ENCODE measurements around the gene FKBP5. TPM values are rescaled to one million over a fixed set of nuclear protein-coding genes. Genes with fewer than 3 reads are reported as not detected.
A peak's percentile ranks its signal among the peaks of the same experiment; 100 is the strongest.

The FKBP5 gene
- total and polyA plus RNA-seq, 2 donors (not counting 3 experiments of a cell fraction or from before 2014, with no cell fraction given), result 16.7 to 56.8 TPM

DNA sequence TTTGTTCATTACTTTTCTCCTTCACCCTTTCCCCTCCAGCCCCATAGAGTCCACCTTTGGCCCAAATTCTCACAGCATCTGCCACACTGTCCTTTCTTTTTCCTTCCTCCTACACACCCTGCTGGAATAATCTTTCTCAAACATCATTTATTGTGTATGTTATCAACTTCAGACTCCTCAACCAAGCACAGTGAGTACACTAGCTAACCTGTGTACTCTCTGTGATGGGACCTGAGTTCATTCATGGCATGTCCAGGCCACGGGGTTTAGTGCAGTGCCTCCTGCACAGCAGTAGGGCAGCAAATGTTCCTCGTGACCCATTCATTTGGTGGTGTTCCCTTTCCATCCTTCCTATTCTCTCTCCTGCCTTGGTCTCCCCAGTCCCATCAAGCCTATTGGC is 41.0 kb upstream of the FKBP5 start:
- H3K9me1 ChIP-seq (replicated peaks; ENCODE audit: control insufficient read depth, extremely low read depth, insufficient read depth, low read length), result no peaks in the 10 kb centered on the region
- no peaks in the 10 kb centered on the region for H3K79me2 ChIP-seq (ENCODE audit: control insufficient read depth, insufficient read depth, low read length)
- intact Hi-C loops (cut with micrococcal nuclease), result loop anchor here (10.0 kb wide), 1 partner anchor 435 kb away; the partner anchor contains the start of gene DEF6
- H2AFZ ChIP-seq (ENCODE audit: low read depth, low read length), result no peak overlapping the region
- dilution Hi-C loops (cut with MboI; ENCODE audit: extremely low pct_ligation_motif_present, low sequenced_read_pairs), result no loop called here
- DNase-seq (ENCODE audit: low read depth, low spot score) (no peak), FAIRE-seq (no peak)
- H3K27ac ChIP-seq (ENCODE audit: insufficient read depth, low read depth, low read length), result no peak overlapping the region
- TF ChIP-seq GATA2 (IDR thresholded peaks at IDR 0.05; ENCODE audit: insufficient read depth, insufficient read length, low read depth, low read length), result no peak
- no peak for TF ChIP-seq POLR2AphosphoS5 (IDR thresholded peaks at IDR 0.05; ENCODE audit: insufficient read depth, low read depth, low read length)
- no peak for TF ChIP-seq JUN (IDR thresholded peaks at IDR 0.05; ENCODE audit: borderline replicate concordance, insufficient read depth, insufficient read length, low read depth)
- no peaks in the 10 kb centered on the region for H3K36me3 ChIP-seq (ENCODE audit: control insufficient read depth in 2 of 2, extremely low read depth in 1 of 2, insufficient read depth in 2 of 2, low read length in 2 of 2)
- no peak overlapping the region for H3K4me2 ChIP-seq (ENCODE audit: insufficient read depth, low read length)
- ChIA-PET POLR2A (interaction anchor here (0.5 kb wide), 1 partner anchor 449 kb away, joined by 8 read pairs; no protein-coding TSS in a partner anchor), CTCF (interaction anchor here (0.8 kb wide), 1 partner anchor 37 kb away, joined by 3 read pairs; no protein-coding TSS in a partner anchor)
- H3K4me1 ChIP-seq (ENCODE audit: control insufficient read depth, extremely low read depth, insufficient read depth, low read length), result peaks cover 44% of the 10 kb centered on the region
- no peak overlapping the region for H3K4me3 ChIP-seq (replicated peaks in 1 of 3; ENCODE audit: insufficient read depth in 1 of 3, low read depth in 1 of 3, low read length in 3 of 3)
- no peaks in the 10 kb centered on the region for H3K27me3 ChIP-seq (ENCODE audit: control insufficient read depth in 2 of 2, insufficient read depth in 2 of 2, low read length in 2 of 2)
- H3K9ac ChIP-seq (replicated peaks; ENCODE audit: extremely low read depth, insufficient read depth, low read length), result no peak overlapping the region
- no peaks in the 10 kb centered on the region for H3K9me3 ChIP-seq (replicated peaks; ENCODE audit: control insufficient read depth, insufficient read depth, low read length)
- BruUV-seq (replicated peaks), result no TSS peak
- no peaks in the 10 kb centered on the region for H4K20me1 ChIP-seq (replicated peaks; ENCODE audit: control insufficient read depth, extremely low read depth, insufficient read depth, low read length)

DNA sequence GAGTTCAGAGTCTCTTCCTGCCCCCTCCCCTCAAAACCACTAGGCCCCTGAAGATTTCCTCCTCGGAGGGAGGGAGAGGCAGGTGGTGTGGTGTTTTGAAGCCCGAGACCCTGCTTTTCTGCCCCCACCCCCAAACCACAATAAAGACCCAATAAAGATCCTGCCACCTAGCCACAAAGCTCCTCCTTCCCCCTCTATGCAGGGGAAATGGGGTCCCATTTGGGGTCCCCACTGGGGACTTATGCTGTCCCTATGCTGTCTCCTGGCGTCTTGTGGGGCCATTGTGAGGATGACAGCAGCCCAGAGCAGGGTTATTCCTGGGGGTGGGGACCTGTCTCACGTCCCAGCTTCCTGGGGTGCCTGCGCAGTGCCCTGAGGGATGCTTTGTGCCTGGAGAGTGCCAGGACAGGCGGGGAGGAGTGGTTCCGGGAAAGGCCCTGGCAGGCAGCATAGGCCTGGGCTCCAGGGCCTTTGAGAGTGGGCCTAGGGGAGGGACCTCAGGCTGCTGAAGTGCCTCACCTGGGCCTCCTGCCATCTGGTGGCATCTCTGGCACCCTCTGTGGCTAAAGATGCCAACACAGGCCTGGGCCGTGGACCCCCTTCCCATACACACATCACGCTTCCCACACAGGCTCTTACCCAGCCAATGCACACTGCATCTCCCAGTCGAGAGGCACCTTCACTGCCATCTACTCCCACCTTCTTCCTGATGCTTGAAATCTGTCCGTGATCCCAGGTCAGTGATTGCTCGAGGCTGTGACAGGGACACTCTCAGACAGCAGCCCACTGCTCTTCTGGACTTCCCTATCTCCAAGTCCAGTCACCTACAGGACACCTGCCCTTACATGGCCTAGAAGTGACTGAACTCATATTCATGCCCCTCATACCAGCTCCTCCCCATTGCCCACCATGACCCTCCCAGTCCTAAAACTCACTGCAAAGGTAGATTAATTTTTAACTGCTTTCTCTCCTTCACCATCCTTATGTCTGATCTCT is 40.3 kb upstream of the FKBP5 start:
- H3K4me3 ChIP-seq (replicated peaks in 1 of 3; ENCODE audit: insufficient read depth in 1 of 3, low read depth in 1 of 3, low read length in 3 of 3), result no peak overlapping the region
- peaks cover 44% of the 10 kb centered on the region for H3K4me1 ChIP-seq (ENCODE audit: control insufficient read depth, extremely low read depth, insufficient read depth, low read length)
- dilution Hi-C loops (cut with MboI; ENCODE audit: extremely low pct_ligation_motif_present, low sequenced_read_pairs) (no loop called here), intact Hi-C loops (cut with micrococcal nuclease) (loop anchor here (1.0 kb wide), 1 partner anchor 9 kb away; no protein-coding TSS in a partner anchor)
- ChIA-PET POLR2A (interaction anchor here (0.5 kb wide), 1 partner anchor 448 kb away, joined by 8 read pairs; no protein-coding TSS in a partner anchor), CTCF (interaction anchor here (1.4 kb wide), 2 partner anchors 41 to 123 kb away, joined by 3 to 4 read pairs; no protein-coding TSS in a partner anchor)
- peak overlapping the region; percentile 56 for H3K27ac ChIP-seq (ENCODE audit: insufficient read depth, low read depth, low read length)
- H4K20me1 ChIP-seq (replicated peaks; ENCODE audit: control insufficient read depth, extremely low read depth, insufficient read depth, low read length), result no peaks in the 10 kb centered on the region
- FAIRE-seq (no peak), DNase-seq (ENCODE audit: low read depth, low spot score) (no peak)
- TF ChIP-seq GATA2 (IDR thresholded peaks at IDR 0.05; ENCODE audit: insufficient read depth, insufficient read length, low read depth, low read length), result no peak
- TF ChIP-seq POLR2AphosphoS5 (IDR thresholded peaks at IDR 0.05; ENCODE audit: insufficient read depth, low read depth, low read length), result no peak
- no peak for TF ChIP-seq FOS (IDR thresholded peaks at IDR 0.05; ENCODE audit: borderline replicate concordance, insufficient read depth, low read length)
- TF ChIP-seq, protein P1, sequence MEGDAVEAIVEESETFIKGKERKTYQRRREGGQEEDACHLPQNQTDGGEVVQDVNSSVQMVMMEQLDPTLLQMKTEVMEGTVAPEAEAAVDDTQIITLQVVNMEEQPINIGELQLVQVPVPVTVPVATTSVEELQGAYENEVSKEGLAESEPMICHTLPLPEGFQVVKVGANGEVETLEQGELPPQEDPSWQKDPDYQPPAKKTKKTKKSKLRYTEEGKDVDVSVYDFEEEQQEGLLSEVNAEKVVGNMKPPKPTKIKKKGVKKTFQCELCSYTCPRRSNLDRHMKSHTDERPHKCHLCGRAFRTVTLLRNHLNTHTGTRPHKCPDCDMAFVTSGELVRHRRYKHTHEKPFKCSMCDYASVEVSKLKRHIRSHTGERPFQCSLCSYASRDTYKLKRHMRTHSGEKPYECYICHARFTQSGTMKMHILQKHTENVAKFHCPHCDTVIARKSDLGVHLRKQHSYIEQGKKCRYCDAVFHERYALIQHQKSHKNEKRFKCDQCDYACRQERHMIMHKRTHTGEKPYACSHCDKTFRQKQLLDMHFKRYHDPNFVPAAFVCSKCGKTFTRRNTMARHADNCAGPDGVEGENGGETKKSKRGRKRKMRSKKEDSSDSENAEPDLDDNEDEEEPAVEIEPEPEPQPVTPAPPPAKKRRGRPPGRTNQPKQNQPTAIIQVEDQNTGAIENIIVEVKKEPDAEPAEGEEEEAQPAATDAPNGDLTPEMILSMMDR (IDR thresholded peaks at IDR 0.05; ENCODE audit: extremely low read depth in 1 of 2, insufficient read depth in 1 of 2, low read depth in 1 of 2, low read length in 2 of 2), result no peak
- TF ChIP-seq MYC (IDR thresholded peaks at IDR 0.05; ENCODE audit: low read depth, low read length), result no peak
- no peak for TF ChIP-seq POLR2A (IDR thresholded peaks at IDR 0.05; ENCODE audit: low read depth, low read length)
- TF ChIP-seq, protein P2, sequence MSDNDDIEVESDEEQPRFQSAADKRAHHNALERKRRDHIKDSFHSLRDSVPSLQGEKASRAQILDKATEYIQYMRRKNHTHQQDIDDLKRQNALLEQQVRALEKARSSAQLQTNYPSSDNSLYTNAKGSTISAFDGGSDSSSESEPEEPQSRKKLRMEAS (IDR thresholded peaks at IDR 0.05; ENCODE audit: insufficient read depth, insufficient read length), result no peak
- TF ChIP-seq JUN (IDR thresholded peaks at IDR 0.05; ENCODE audit: borderline replicate concordance, insufficient read depth, insufficient read length, low read depth), result no peak
- TF ChIP-seq EZH2 (IDR thresholded peaks at IDR 0.05; ENCODE audit: borderline replicate concordance, low read depth, low read length, severe bottlenecking), result no peak
- H3K9me3 ChIP-seq (replicated peaks; ENCODE audit: control insufficient read depth, insufficient read depth, low read length), result no peaks in the 10 kb centered on the region
- no peak overlapping the region for H2AFZ ChIP-seq (ENCODE audit: low read depth, low read length)
- H3K36me3 ChIP-seq (ENCODE audit: control insufficient read depth in 2 of 2, extremely low read depth in 1 of 2, insufficient read depth in 2 of 2, low read length in 2 of 2), result no peaks in the 10 kb centered on the region
- H3K27me3 ChIP-seq (ENCODE audit: control insufficient read depth in 2 of 2, insufficient read depth in 2 of 2, low read length in 2 of 2), result no peaks in the 10 kb centered on the region
- H3K4me2 ChIP-seq (ENCODE audit: insufficient read depth, low read length), result peak overlapping the region; percentile 37
- no peaks in the 10 kb centered on the region for H3K9me1 ChIP-seq (replicated peaks; ENCODE audit: control insufficient read depth, extremely low read depth, insufficient read depth, low read length)
- no peaks in the 10 kb centered on the region for H3K79me2 ChIP-seq (ENCODE audit: control insufficient read depth, insufficient read depth, low read length)
- peak overlapping the region; percentile 77 for H3K9ac ChIP-seq (replicated peaks; ENCODE audit: extremely low read depth, insufficient read depth, low read length)
- BruUV-seq (replicated peaks), result no TSS peak
